Smooth muscle cell of the brain vasculature (primary cell): Measurements from ENCODE around the gene AIFM1.

Experiments used
- DNase-seq: peaks from one replicate; pipeline ENCODE4 v3.0.0-alpha.2; 2012; ENCODE audit warnings: low read depth, low spot score

AIFM1 gene

GRCh38 chrX:130165703-130166502, at the start of gene AIFM1:
Gene AIFM1, minus strand, starts transcription at chrX:130165841. Its CDS starts 185 bp downstream, at chrX:130165656.
- peak; percentile 82 for DNase-seq

- no peak for DNase-seq
These were observed 47.7 kb upstream of the AIFM1 start for GRCh38 chrX:130213376-130213775.

- DNase-seq, result no peak
These were observed 46.7 kb upstream of the AIFM1 start for GRCh38 chrX:130212371-130212770.

GRCh38 chrX:130211415-130212186, 46.0 kb upstream of the AIFM1 start:
- no peak for DNase-seq

- no peak for DNase-seq
These were observed 39.0 kb upstream of the AIFM1 start for GRCh38 chrX:130204647-130205046.

- DNase-seq, result no peak
These were observed 31.8 kb upstream of the AIFM1 start for GRCh38 chrX:130197464-130197863.

- DNase-seq, result no peak
These were observed 30.8 kb upstream of the AIFM1 start for GRCh38 chrX:130196466-130196865.

GRCh38 chrX:130190801-130191200, 25.2 kb upstream of the AIFM1 start:
- no peak for DNase-seq

GRCh38 chrX:130186651-130187050, 21.0 kb upstream of the AIFM1 start:
- DNase-seq, result no peak

GRCh38 chrX:130184857-130185256, 19.2 kb upstream of the AIFM1 start:
- DNase-seq, result no peak

GRCh38 chrX:130184168-130184567, 18.5 kb upstream of the AIFM1 start:
- no peak for DNase-seq

GRCh38 chrX:130179579-130180215, 14.1 kb upstream of the AIFM1 start:
- no peak for DNase-seq

GRCh38 chrX:130179170-130179569, 13.5 kb upstream of the AIFM1 start:
- DNase-seq, result no peak

- DNase-seq, result no peak
These were observed 11.3 kb upstream of the AIFM1 start for GRCh38 chrX:130176942-130177341.

GRCh38 chrX:130176354-130176776, 10.7 kb upstream of the AIFM1 start:
- DNase-seq, result no peak

- DNase-seq, result no peak
These were observed 9.3 kb upstream of the AIFM1 start for GRCh38 chrX:130174937-130175336.

- DNase-seq, result no peak
These were observed 8.5 kb upstream of the AIFM1 start for GRCh38 chrX:130174045-130174704.

- DNase-seq, result no peak
These were observed 7.7 kb upstream of the AIFM1 start for GRCh38 chrX:130173190-130173895.

GRCh38 chrX:130172127-130172845, 6.6 kb upstream of the AIFM1 start:
- DNase-seq, result no peak

GRCh38 chrX:130171446-130172126, 5.9 kb upstream of the AIFM1 start, which contains the start of gene RAB33A:
Gene RAB33A, plus strand, starts transcription at chrX:130171962. Its CDS starts 101 bp downstream, at chrX:130172063.
- no peak for DNase-seq
